Astrocyte of the cerebellum (primary cell): ENCODE results near the gene CPEB4.

Experiments
- DNase-seq: peaks from one replicate; pipeline ENCODE4 v3.0.0-alpha.2; 2011; ENCODE audit warnings: low read depth
- H3K4me3 ChIP-seq: 2 replicates; pipeline ENCODE4 v1.5.1; 2011; ENCODE audit warnings: mild to moderate bottlenecking, low read depth, low read length, moderate library complexity
- in situ Hi-C: cut with HindIII; loops from 2 replicates; pipeline ENCODE4 v1.10.0; 2017; ENCODE audit warnings: low sequenced_read_pairs
- TF ChIP-seq, protein P1 (sequence below): IDR thresholded peaks from 2 replicates; pipeline ENCODE4 v1.5.1; 2012; ENCODE audit warnings: low read length, low read depth, moderate library complexity, mild to moderate bottlenecking; ENCODE audit errors: missing control alignments

The CPEB4 gene

DNA sequence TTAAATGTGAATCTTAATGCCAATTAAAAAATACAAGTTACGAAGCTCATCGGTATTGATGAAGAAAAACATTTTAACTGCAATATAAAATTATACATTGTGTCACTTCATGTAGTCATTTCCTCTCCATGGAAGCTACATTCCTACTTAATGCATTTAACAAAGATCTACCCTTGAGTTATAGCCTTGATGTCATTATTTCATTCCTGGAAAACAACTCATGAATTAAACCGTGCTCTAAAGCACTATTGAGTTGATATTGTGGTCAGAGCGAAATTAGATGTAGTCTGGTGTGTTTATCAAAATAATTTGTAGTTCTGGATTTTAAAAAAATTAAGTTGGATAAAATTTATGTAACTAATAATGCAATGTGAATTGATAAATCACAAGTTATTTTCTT, 111.9 kb downstream of the CPEB4 start:
- in situ Hi-C loops = no loop called here
- TF ChIP-seq, protein P1, sequence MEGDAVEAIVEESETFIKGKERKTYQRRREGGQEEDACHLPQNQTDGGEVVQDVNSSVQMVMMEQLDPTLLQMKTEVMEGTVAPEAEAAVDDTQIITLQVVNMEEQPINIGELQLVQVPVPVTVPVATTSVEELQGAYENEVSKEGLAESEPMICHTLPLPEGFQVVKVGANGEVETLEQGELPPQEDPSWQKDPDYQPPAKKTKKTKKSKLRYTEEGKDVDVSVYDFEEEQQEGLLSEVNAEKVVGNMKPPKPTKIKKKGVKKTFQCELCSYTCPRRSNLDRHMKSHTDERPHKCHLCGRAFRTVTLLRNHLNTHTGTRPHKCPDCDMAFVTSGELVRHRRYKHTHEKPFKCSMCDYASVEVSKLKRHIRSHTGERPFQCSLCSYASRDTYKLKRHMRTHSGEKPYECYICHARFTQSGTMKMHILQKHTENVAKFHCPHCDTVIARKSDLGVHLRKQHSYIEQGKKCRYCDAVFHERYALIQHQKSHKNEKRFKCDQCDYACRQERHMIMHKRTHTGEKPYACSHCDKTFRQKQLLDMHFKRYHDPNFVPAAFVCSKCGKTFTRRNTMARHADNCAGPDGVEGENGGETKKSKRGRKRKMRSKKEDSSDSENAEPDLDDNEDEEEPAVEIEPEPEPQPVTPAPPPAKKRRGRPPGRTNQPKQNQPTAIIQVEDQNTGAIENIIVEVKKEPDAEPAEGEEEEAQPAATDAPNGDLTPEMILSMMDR = no peak
- no peak for DNase-seq
- H3K4me3 ChIP-seq = no peak overlapping the region

DNA sequence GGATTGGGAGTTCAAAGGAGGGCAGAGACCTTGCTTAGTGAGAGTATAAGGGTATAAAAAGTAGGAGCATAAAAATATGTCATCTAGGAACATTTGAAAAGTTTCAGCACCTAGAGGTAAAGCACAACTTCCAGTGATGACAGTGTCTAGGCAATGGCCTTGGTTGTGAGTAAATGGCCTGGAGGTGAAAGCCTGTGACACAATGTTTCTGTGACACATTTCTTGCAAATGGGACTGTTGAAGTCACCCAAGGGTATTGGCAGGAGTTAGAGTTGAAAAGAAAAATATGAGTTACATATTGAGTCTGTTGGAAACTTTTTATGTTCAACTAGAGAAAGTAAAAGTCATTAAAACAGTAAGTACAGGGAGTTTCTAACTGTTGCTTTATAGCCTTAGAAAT, 115.6 kb downstream of the CPEB4 start:
- TF ChIP-seq, protein P1 = no peak
- in situ Hi-C loops = no loop called here
- no peak for DNase-seq
- no peak overlapping the region for H3K4me3 ChIP-seq

DNA sequence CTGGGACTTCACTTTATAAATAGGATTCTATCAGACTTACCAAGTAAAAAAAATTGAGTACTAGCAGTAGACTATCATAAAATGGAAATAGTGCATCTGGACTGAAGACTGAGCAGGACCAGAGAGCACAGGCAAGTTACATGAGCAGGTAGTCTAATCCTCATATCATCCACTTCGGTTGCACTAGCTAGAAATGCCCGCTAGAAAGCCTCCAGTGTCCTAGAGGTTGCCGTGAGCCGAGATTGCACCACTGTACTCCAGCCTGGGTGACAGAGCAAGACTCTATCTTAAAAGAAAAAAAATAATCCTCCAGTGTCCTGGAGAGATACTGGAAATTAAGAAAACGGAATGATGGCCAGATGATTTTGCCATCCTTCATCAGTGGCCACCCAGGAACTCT, 120.8 kb downstream of the CPEB4 start:
- in situ Hi-C loops = no loop called here

DNA sequence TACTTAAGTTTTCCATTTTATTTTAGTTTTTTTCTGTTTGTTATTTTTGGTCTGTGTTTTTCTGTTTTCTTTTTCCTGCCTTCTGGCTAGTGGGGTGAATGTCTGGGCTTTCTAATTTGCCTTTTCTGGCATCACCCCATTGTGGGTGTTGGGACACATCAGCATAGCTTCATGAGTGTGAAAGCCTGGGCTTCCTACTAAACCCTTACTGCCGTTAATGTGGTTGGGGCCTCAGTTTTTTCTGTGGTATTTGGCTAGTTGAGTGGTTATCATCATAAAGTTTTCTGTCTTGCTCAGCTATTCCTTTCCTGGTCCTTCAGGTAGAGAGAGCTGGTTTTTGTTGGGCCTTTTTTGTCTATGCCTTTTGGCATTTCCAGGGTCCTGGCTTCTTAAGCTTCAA, 122.2 kb downstream of the CPEB4 start:
- DNase-seq = no peak
- no peak overlapping the region for H3K4me3 ChIP-seq
- in situ Hi-C loops = no loop called here
- TF ChIP-seq, protein P1 = no peak

More for the DNA sequence above, 120.8 kb downstream of the CPEB4 start:
- no peak for DNase-seq
- no peak overlapping the region for H3K4me3 ChIP-seq
- TF ChIP-seq, protein P1 = no peak

DNA sequence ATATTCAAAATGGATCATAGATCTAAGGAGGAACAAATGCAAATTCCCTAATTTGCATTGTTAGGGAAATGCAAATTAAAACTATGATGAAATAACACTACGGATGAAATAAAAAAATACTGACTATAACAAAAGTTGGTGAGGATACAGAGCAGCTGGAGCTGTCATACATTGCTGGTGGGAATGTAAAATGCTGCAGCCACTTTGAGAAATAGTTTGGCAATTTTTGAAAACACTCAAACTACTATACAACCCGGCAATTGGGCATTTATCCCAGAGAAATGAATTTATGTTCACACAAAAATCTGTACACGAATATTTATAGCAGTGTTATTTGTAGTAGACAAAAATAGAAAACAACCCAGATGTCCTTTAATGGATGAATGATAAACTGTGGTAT, 123.3 kb downstream of the CPEB4 start:
- no peak for DNase-seq
- TF ChIP-seq, protein P1 = no peak
- H3K4me3 ChIP-seq = no peak overlapping the region
- in situ Hi-C loops = no loop called here
